ENCODE results near the gene ATG9B. TPM values are rescaled to one million over a fixed set of nuclear protein-coding genes. Genes with fewer than 3 reads are reported as not detected.

ATG9B gene
- total and polyA plus RNA-seq, 9 of the 15 experiments (the other 6 are each of a cell fraction or from before 2014, with no cell fraction given): 0.29 to 8.0 (median 2.1) TPM

DNA sequence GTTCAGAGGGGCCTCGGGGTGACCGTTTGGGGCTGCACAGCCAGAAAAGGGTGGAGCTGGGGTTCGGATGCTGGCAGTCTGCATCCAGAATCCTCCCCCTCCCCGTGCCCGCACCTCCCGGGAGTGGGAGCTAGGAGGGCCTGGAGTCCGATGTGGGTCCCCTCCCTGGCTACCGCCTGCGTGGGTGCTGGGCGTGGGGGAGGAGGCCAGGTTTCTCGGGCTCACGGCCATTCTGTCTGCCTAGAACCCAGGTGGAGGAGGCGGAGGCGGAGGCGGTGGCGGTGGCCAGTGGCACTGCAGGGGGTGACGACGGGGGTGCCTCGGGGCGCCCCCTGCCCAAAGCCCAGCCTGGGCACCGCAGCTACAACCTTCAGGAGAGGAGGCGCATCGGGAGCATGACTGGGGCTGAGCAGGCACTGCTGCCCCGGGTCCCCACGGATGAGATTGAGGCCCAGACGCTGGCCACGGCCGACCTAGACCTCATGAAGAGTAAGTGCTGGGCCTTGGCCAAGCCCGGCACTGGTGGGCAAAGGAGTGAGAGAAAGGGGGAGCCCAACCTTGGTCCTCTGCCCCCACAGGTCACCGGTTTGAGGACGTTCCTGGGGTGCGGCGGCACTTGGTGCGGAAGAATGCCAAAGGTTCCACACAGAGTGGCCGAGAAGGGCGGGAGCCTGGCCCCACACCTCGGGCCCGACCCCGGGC lies 42.1 kb upstream of the ATG9B start (continued):
- no peak for TF ChIP-seq CTBP1 (IDR thresholded peaks at IDR 0.05; ENCODE audit: borderline replicate concordance)
- no peak for TF ChIP-seq ZNF695 (CRISPR knock-in tag; IDR thresholded peaks at IDR 0.05)

DNA sequence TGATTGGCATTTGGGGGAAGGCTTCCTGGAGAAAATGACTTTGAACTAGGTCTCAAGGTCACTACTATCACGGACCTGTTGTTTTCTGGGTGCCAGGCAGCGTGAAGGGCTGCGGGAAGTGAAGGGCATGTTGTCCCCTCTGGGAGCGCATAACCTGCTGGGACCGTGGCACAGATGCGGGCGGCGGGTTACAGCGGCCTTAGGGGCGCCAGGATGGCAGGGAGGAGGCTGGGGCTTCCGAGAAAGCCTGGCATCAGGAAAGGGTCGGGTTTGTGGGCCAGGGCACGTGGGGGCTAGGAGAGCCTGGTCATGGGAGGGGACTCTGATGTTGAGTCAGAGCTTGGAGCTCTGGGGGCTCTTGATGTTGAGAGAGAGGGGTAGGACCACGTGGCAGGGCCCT lies 41.2 kb upstream of the ATG9B start:
- intact Hi-C loops (cut with micrococcal nuclease) (no loop called here), in situ Hi-C loops (cut with MboI) (no loop called here)
- ATAC-seq (no peak), DNase-seq (ENCODE audit: extremely low read depth in 1 of 4, low spot score in 3 of 4) (no peak), FAIRE-seq (no peak)
- H3K36me3 ChIP-seq (ENCODE audit: control insufficient read depth, insufficient read depth, low read length): peaks cover 82% of the 10 kb centered on the region
- TF ChIP-seq EP300 (IDR thresholded peaks at IDR 0.05; ENCODE audit: low read length) (no peak), RBFOX2 (IDR thresholded peaks at IDR 0.05; ENCODE audit: low read depth, low read length) (peak; percentile 32; the same call in 1 of the 2 replicates), POLR2G (IDR thresholded peaks at IDR 0.05; ENCODE audit: low read depth, low read length) (peak; percentile 36; the same call in 1 of the 2 replicates), CTBP1 (IDR thresholded peaks at IDR 0.05; ENCODE audit: borderline replicate concordance) (no peak)
- peaks cover 51% of the 10 kb centered on the region for H3K79me2 ChIP-seq (ENCODE audit: control insufficient read depth, insufficient read depth, low read length)
- ChIA-PET POLR2A (interaction anchor here (0.7 to 5.0 kb wide), 4 partner anchors 10 to 36 kb away, joined by 3 to 24 read pairs (median 6); partner anchors contain the start of genes FASTK and TMUB1), CTCF (ENCODE audit: low intra/inter-chr PET ratio) (no interaction called here)
- H3K4me1 ChIP-seq (replicated peaks in 1 of 2; ENCODE audit: control insufficient read depth in 2 of 2, insufficient read depth in 2 of 2, low read length in 2 of 2): peaks cover 29 to 70% of the 10 kb centered on the region in 2 experiments
- no peak overlapping the region for H3K4me2 ChIP-seq (ENCODE audit: insufficient read depth, low read length)
- no peak overlapping the region for H2AFZ ChIP-seq (ENCODE audit: low read depth, low read length)
- no TSS peak for BruUV-seq (replicated peaks)
- no peak overlapping the region for H3K4me3 ChIP-seq
- H3K27ac ChIP-seq (ENCODE audit: extremely low read depth, low read depth, low read length): no peak overlapping the region
- H3K9me1 ChIP-seq (ENCODE audit: control insufficient read depth, insufficient read depth, low read length): no peaks in the 10 kb centered on the region
- H4K20me1 ChIP-seq (replicated peaks; ENCODE audit: control insufficient read depth, insufficient read depth, low read length): peaks cover 7% of the 10 kb centered on the region
- 96% methylated on average over 14 of the region's 14 CpGs for WGBS (ENCODE audit: insufficient coverage, low coverage, missing lambda C conversion rate)
- peak overlapping the region in 1 of 2 experiments; percentile 68; a peak in 1 of 4 replicates for H3K9ac ChIP-seq (ENCODE audit: insufficient read depth in 1 of 2, low read depth in 2 of 2, low read length in 2 of 2)
- H3K9me3 ChIP-seq (replicated peaks; ENCODE audit: control insufficient read depth, insufficient read depth, low read depth, low read length): no peaks in the 10 kb centered on the region
- no peaks in the 10 kb centered on the region for H3K27me3 ChIP-seq (ENCODE audit: control insufficient read depth in 2 of 2, insufficient read depth in 2 of 2, low read length in 2 of 2)
